Progenitor cell of endocrine pancreas (in vitro differentiated cells): ENCODE results near the gene CHRNB4. TPM values are rescaled to one million over a fixed set of nuclear protein-coding genes. Genes with fewer than 3 reads are reported as not detected.
"Not testable (repeated sequence)": the region's sequence is repeated elsewhere in the genome, so short reads cannot be mapped to it uniquely, and the experiment has no call there.

Experiments
- DNase-seq: peaks from one replicate; pipeline ENCODE4 v3.0.0; 2021; ENCODE audit warnings: low spot score; ENCODE audit not compliant: unreplicated experiment
- H3K27ac Mint-ChIP-seq: 2 replicates; pipeline ENCODE4 v1.8.0; 2021; ENCODE audit warnings: mild to moderate bottlenecking, moderate library complexity, mixed read lengths
- H3K27me3 Mint-ChIP-seq: 2 replicates; pipeline ENCODE4 v1.8.0; 2021; ENCODE audit warnings: mixed read lengths
- H3K36me3 Mint-ChIP-seq: 2 replicates; pipeline ENCODE4 v1.8.0; 2022; ENCODE audit warnings: mixed read lengths; ENCODE audit not compliant: insufficient read depth
- H3K4me1 Mint-ChIP-seq: 2 replicates; pipeline ENCODE4 v1.8.0; 2021; ENCODE audit warnings: low read depth, mixed read lengths
- H3K4me3 Mint-ChIP-seq: 2 replicates; pipeline ENCODE4 v1.8.0; 2021; ENCODE audit warnings: low read depth, mild to moderate bottlenecking, moderate library complexity, mixed read lengths
- H3K9me3 Mint-ChIP-seq: 2 replicates; pipeline ENCODE4 v1.8.0; 2021; ENCODE audit warnings: low read depth, mixed read lengths
- long read RNA-seq: library from polyadenylated mRNA; unstranded; transcript quantifications from one replicate; pipeline ENCODE4 v2.0.0, GENCODE V29; 2020
- total RNA-seq: library from RNA; stranded (reverse); gene quantifications from 2 replicates; pipeline ENCODE4 v1.2.1, GENCODE V29; 2021
- TF ChIP-seq, protein P1 (sequence below): fragments of 200-600 bp; sonication (generic); IDR thresholded peaks from one replicate; pipeline ENCODE4 v1.5.0; 2021; ENCODE audit warnings: antibody characterized with exemption, mild to moderate bottlenecking; ENCODE audit not compliant: unreplicated experiment

Gene CHRNB4, protein sequence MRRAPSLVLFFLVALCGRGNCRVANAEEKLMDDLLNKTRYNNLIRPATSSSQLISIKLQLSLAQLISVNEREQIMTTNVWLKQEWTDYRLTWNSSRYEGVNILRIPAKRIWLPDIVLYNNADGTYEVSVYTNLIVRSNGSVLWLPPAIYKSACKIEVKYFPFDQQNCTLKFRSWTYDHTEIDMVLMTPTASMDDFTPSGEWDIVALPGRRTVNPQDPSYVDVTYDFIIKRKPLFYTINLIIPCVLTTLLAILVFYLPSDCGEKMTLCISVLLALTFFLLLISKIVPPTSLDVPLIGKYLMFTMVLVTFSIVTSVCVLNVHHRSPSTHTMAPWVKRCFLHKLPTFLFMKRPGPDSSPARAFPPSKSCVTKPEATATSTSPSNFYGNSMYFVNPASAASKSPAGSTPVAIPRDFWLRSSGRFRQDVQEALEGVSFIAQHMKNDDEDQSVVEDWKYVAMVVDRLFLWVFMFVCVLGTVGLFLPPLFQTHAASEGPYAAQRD
- total RNA-seq = 1.0 and 2.4 TPM in 2 replicates
- long read RNA-seq = 0 reads

GRCh38 chr15:78641102-78641748, at the start of gene CHRNB4:
Gene CHRNB4 (minus strand): TSS chr15:78641210. CDS start chr15:78641133, 77 bp downstream.
- TF ChIP-seq, protein P1, sequence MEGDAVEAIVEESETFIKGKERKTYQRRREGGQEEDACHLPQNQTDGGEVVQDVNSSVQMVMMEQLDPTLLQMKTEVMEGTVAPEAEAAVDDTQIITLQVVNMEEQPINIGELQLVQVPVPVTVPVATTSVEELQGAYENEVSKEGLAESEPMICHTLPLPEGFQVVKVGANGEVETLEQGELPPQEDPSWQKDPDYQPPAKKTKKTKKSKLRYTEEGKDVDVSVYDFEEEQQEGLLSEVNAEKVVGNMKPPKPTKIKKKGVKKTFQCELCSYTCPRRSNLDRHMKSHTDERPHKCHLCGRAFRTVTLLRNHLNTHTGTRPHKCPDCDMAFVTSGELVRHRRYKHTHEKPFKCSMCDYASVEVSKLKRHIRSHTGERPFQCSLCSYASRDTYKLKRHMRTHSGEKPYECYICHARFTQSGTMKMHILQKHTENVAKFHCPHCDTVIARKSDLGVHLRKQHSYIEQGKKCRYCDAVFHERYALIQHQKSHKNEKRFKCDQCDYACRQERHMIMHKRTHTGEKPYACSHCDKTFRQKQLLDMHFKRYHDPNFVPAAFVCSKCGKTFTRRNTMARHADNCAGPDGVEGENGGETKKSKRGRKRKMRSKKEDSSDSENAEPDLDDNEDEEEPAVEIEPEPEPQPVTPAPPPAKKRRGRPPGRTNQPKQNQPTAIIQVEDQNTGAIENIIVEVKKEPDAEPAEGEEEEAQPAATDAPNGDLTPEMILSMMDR = peak; percentile 8
- Mint-ChIP-seq H3K4me1 (peaks cover 3% of the 10 kb centered on the region), H3K4me3 (peak within 1 kb of the TSS; percentile 75), H3K9me3 (no peaks in the 10 kb centered on the region), H3K36me3 (no peaks in the 10 kb centered on the region), H3K27ac (no peak within 1 kb of the TSS), H3K27me3 (peaks cover 37% of the 10 kb centered on the region)
- DNase-seq = no peak

DNA sequence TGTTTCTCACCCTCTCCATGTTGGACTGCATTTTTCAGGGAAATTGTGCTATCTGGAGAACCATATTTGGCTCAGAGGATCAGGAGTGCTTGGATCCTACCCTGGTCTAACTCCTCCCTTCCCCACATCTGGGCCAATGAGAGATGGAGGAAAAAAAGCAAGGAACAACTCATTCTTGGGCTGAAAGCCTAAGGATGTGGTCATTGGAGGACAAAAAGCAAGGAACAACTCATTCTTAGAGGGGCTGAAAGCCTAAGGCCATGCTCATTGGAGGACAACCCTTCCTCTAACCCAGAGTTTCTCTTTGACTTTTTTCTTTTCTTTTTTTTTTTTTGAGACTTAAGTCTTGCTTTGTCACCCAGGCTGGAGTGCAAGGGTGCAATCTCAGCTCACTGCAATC, 48.6 kb upstream of the CHRNB4 start:
- peaks cover 9% of the 10 kb centered on the region for H3K4me1 Mint-ChIP-seq
- DNase-seq = no peak
- H3K27me3 Mint-ChIP-seq = peaks cover 2% of the 10 kb centered on the region
- no peak overlapping the region for H3K4me3 Mint-ChIP-seq
- no peak overlapping the region for H3K27ac Mint-ChIP-seq
- no peaks in the 10 kb centered on the region for H3K36me3 Mint-ChIP-seq
- TF ChIP-seq, protein P1 = no peak
- no peaks in the 10 kb centered on the region for H3K9me3 Mint-ChIP-seq

GRCh38 chr15:78685925-78686324, 44.9 kb upstream of the CHRNB4 start:
- no peak overlapping the region for H3K4me3 Mint-ChIP-seq
- no peaks in the 10 kb centered on the region for H3K9me3 Mint-ChIP-seq
- H3K27ac Mint-ChIP-seq = no peak overlapping the region
- H3K4me1 Mint-ChIP-seq = peaks cover 9% of the 10 kb centered on the region
- TF ChIP-seq, protein P1 = no peak
- no peak for DNase-seq
- no peaks in the 10 kb centered on the region for H3K36me3 Mint-ChIP-seq
- H3K27me3 Mint-ChIP-seq = peaks cover 8% of the 10 kb centered on the region

GRCh38 chr15:78685159-78685921, 44.3 kb upstream of the CHRNB4 start:
- no peak for DNase-seq
- H3K4me3 Mint-ChIP-seq = no peak overlapping the region
- H3K9me3 Mint-ChIP-seq = no peaks in the 10 kb centered on the region
- H3K4me1 Mint-ChIP-seq = peaks cover 9% of the 10 kb centered on the region
- TF ChIP-seq, protein P1 = no peak
- H3K36me3 Mint-ChIP-seq = no peaks in the 10 kb centered on the region
- H3K27ac Mint-ChIP-seq = peak overlapping the region; percentile 49
- H3K27me3 Mint-ChIP-seq = peaks cover 8% of the 10 kb centered on the region

DNA sequence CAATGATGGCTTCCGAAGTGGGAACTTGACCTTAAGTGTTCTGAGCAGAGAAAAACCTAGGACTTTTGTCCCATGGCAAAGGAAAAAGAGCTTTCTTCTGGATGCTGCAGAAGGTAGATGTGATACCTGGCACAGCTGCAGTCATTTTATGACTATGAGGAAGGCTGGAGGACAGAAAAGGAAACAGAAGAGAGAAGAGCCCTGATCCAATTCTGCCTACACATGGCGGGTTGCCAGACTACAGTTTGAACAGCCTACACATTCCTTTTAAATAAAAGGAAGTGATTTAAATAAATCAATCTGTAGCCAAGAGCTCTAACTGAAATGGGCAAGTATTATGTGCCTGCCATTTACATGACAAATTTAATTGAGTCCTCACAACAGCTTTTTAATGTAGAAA, 43.6 kb upstream of the CHRNB4 start:
- peaks cover 9% of the 10 kb centered on the region for H3K4me1 Mint-ChIP-seq
- TF ChIP-seq, protein P1 = no peak
- H3K4me3 Mint-ChIP-seq = no peak overlapping the region
- DNase-seq = no peak
- H3K9me3 Mint-ChIP-seq = no peaks in the 10 kb centered on the region
- H3K27me3 Mint-ChIP-seq = peaks cover 10% of the 10 kb centered on the region
- no peaks in the 10 kb centered on the region for H3K36me3 Mint-ChIP-seq
- H3K27ac Mint-ChIP-seq = no peak overlapping the region

DNA sequence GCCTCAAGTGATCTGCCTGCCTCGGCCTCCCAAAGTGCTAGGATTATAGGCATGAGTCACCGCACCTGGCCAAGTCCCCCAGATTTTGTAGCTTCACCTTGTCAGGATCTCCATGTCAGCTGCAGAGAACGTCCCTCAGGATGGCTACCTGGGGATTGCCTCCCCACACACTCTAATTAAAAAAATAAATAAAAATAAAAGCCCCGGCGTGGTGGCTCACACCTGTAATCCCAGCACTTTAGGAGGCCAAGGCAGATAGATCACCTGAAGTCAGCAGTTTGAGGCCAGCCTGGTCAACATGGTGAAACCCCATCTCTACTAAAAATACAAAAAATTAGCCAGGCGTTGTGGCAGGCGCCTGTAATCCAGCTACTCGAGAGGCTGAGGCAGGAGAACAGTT, 42.6 kb upstream of the CHRNB4 start:
- H3K27me3 Mint-ChIP-seq = peaks cover 12% of the 10 kb centered on the region
- not testable (repeated sequence) for H3K9me3 Mint-ChIP-seq, DNase-seq, H3K27ac Mint-ChIP-seq, H3K4me3 Mint-ChIP-seq, H3K36me3 Mint-ChIP-seq, H3K4me1 Mint-ChIP-seq
